ENCODE results near the gene ANG.
"Not testable (repeated sequence)": the region's sequence is repeated elsewhere in the genome, so short reads cannot be mapped to it uniquely, and the experiment has no call there.

The ANG gene

GRCh38 chr14:20699931-20700330, 11.4 kb downstream of the ANG start:
- no peak for DNase-seq (ENCODE audit: low spot score)

- DNase-seq (ENCODE audit: low spot score), result not testable (repeated sequence)
Observed at GRCh38 chr14:20700965-20701364, 12.4 kb downstream of the ANG start.

- no peak for DNase-seq (ENCODE audit: low spot score)
Observed at GRCh38 chr14:20706657-20707355, 18.2 kb downstream of the ANG start.

- DNase-seq (ENCODE audit: low spot score), result no peak
Observed at GRCh38 chr14:20707622-20708021, 19.1 kb downstream of the ANG start.

DNA sequence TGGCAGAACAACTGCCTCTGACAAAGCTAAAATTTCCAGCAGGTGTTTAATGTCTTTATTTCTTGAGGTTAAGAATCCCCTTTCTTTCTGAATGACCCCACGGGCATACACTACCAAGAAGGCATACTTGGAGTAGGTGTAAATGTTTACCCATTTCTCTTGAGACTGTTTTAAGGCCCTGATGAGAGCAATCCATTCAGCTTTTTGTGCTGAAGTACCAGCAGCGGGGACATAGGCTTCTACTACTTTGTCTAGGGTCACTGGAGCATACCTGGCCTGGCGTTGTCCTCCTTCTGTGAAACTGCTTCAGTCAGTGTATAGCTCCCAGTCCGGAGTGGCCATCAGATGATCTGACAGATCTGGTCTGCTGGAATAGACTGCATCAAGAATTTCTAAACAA, 22.7 kb downstream of the ANG start:
- no peak for DNase-seq (ENCODE audit: low spot score)

GRCh38 chr14:20711685-20712084, 23.1 kb downstream of the ANG start:
- no peak for DNase-seq (ENCODE audit: low spot score)

- no peak for DNase-seq (ENCODE audit: low spot score)
Observed at GRCh38 chr14:20712904-20713303, 24.3 kb downstream of the ANG start.

- no peak for DNase-seq (ENCODE audit: low spot score)
Observed at GRCh38 chr14:20714593-20715250, 26.2 kb downstream of the ANG start.

DNA sequence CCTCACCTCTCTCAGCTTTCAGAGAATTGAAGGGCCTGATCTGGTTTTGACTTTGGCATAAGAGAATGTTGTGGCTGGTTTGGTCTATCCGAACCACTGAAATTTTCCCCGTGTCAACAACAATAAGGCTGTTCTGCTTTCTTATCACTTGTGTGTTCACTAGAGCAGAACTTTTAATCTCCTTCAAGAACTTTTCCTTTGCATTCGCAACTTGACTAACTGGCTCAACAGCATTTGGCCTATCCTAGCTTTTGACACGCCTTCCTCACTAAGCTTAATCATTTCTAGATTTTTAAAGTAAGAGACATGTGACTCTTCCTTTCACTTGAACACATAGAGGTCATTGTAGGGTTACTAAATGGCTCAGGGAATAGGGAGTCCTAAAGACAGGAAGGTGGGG, 31.2 kb downstream of the ANG start:
- DNase-seq (ENCODE audit: low spot score), result peak; percentile 6

- no peak for DNase-seq (ENCODE audit: low spot score)
Observed at GRCh38 chr14:20720741-20721140, 32.2 kb downstream of the ANG start.

GRCh38 chr14:20722016-20722415, 33.5 kb downstream of the ANG start:
- no peak for DNase-seq (ENCODE audit: low spot score)

DNA sequence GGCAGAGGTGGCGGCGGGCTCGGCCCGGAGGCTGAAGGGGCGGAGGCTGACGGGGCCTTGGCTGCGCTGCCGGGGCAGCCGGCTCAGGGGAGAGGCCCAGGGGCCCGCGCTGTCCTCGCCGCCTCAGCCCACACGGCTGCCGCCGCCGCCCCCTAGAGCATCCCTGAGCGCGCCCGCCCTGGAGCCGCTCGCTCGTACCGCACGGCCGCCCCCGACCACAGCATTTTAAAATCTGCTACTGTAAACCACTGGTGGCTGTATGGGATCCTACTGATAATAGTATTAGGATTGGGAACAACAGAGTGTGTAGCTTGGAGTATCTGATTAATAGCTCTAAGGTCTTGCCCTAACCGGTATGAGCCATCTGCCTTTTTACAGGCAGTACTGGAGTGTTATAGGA, 34.9 kb downstream of the ANG start:
- DNase-seq (ENCODE audit: low spot score), result no peak

- DNase-seq (ENCODE audit: low spot score), result not testable (repeated sequence)
Observed at GRCh38 chr14:20726121-20726520, 37.6 kb downstream of the ANG start.

- DNase-seq (ENCODE audit: low spot score), result no peak
Observed at GRCh38 chr14:20726531-20726930, 38.0 kb downstream of the ANG start.

DNA sequence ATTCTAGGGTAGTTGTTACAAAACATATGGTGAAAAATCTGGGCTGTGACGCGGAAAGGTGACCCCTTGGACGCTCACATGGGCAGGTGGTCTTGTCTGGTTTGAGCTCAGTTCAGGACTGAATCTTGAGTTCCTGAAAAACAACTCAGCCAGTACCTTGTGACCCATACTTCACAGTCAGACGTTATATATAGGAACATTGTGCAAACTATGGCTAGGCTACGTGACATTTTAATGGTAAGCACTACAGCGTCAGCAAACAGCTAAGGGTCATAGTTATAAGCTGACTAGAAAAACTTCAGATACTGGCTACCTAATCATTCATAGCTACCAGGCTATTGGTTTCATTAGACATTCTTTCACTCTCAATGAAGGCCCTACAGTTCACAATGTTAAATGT, 42.3 kb downstream of the ANG start:
- DNase-seq (ENCODE audit: low spot score), result no peak

DNA sequence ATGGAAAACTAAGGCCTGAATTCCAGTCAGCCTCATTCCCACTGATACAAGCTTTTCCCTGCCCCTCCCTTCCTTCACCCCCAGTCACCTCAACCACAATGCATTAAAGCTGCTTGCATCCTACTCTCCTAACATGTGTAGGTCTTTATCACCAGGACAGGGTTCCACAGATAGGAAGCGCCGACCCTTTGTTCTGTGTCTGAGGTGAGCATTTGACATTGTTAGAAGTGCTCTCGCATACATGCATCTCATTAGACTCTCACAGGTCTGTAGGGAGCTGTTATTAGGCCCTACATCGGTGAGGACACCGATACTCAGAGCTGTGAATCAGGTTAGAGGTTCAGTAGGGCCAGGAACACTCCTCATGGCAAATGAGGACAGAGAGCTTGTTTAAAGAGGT, 43.9 kb downstream of the ANG start:
- no peak for DNase-seq (ENCODE audit: low spot score)

GRCh38 chr14:20732979-20733635, 44.5 kb downstream of the ANG start:
- no peak for DNase-seq (ENCODE audit: low spot score)

GRCh38 chr14:20733684-20734429, 45.3 kb downstream of the ANG start:
- DNase-seq (ENCODE audit: low spot score), result no peak

- DNase-seq (ENCODE audit: low spot score), result no peak
Observed at GRCh38 chr14:20734430-20734806, 45.9 kb downstream of the ANG start.

DNA sequence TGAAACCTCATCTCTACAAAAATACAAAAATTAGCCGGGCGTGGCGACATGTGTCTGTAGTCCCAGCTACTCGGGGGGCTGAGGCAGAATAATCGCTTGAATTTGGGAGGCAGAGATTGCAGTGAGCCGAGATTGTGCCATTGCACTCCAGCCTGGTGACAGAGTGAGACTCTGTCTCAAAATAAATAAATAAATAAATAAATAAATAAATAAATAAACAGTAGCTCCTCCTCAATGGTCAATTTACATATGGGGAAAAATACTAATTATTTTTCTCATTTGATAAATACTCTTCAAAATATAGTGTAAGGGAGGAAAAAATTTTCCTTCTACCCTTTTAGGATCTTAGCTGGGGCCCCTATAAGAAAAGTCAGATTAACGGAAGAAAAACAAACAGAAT, 49.7 kb downstream of the ANG start:
- not testable (repeated sequence) for DNase-seq (ENCODE audit: low spot score)

DNA sequence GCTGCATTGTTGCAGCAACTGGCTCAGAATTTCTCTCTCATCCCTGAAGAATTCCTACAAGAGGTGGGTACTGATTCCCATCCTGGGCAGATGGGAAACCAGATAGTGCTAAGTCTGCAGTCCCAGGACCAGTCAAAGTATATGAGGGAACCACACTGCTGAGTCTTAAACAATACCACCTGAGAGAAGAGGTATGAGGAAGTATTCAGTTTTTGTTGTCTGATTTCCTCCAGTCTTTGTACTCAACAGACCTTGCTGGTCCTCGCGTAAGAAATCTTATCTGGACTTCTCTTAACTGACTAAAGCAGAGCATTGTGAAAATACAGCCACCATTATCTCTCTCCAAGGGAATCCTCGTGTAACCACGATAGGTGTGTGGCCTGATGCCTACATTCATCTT, 53.6 kb downstream of the ANG start:
- no peak for DNase-seq (ENCODE audit: low spot score)

DNA sequence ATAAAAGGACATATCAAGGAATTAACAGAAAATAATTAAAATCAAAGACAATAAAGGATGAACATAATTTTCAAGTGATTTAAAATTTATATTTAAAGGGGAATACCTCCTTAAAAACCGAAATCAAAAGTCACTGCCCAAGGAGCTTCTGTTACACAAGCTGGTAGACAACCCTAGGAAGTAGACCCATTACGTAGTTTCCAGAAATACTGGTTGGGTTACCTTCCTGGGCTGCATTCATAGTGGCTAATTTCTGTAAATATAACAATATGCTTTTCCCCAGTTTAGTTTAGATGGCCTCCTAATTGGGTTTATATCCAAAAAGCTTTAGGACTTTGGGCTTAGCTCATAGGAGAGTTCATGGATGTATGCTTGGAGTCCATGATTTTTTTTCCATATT, 55.0 kb downstream of the ANG start:
- DNase-seq (ENCODE audit: low spot score), result no peak
